K562 (cell line): ENCODE data around the gene C22orf39. TPM values are rescaled to one million over a fixed set of nuclear protein-coding genes. Genes with fewer than 3 reads are reported as not detected.

Source experiments
- ATAC-seq: fragments of 200-7000 bp; cut with Tn5 transposase; 3 replicates; pipeline ENCODE4 v1.9.1; 2020; ENCODE audit warnings: moderate library complexity
- BruUV-seq: library from RNA; stranded (reverse); fragments of 400-500 nt; replicated peaks from 2 replicates; lab custom pipeline; 2021; lab: Mats Ljungman, UMichigan
- CTCF ChIA-PET: fragments of 300-600 bp; formaldehyde crosslinking; extraction: SDS; loops from one replicate; lab custom pipeline; 2021; ENCODE audit warnings: low intra/inter-chr PET ratio; lab: Yijun Ruan, JAX
- POLR2A ChIA-PET: fragments of 300-600, 350-650 bp; sonication (Branson Sonifier 250); formaldehyde crosslinking; extraction: SDS; loops from one replicate; lab custom pipeline; 2021; ENCODE audit warnings: antibody characterized with exemption, inconsistent platforms; lab: Yijun Ruan, JAX
- DNase-seq, 4 experiments: peaks; one replicate each; pipeline versions ENCODE4 v3.0.0 to v3.0.0-alpha.2; 2011 to 2018; ENCODE audit warnings: low spot score in 3 of 4, mixed read lengths in 3 of 4; ENCODE audit errors: extremely low read depth in 1 of 4
- FAIRE-seq: peaks from 2 replicates; lab custom pipeline; 2011; peaks lifted over from hg19 to GRCh38; lab: Jason Lieb, UNC
- H2AFZ ChIP-seq: 2 replicates; pipeline ENCODE4 v1.6.0; 2011; ENCODE audit warnings: low read depth, low read length, control low read depth, inconsistent platforms
- H3K27ac ChIP-seq: fragments of 200-600 bp; 3 replicates; pipeline ENCODE4 v1.8.0; 2011; ENCODE audit warnings: low read depth, mild to moderate bottlenecking, control low read depth, inconsistent platforms, low read length, moderate library complexity, mixed read lengths; ENCODE audit errors: extremely low read depth
- H3K27me3 ChIP-seq, 2 experiments: fragments of 300-600 bp in 1 of 2; 2 replicates in 1 of 2; 3 replicates in 1 of 2; pipeline versions ENCODE4 v1.6.0 to v1.8.0; 2011; ENCODE audit warnings: inconsistent platforms in 2 of 2, low read length in 2 of 2, mild to moderate bottlenecking in 1 of 2, mixed read lengths in 1 of 2, moderate library complexity in 1 of 2; ENCODE audit not compliant: control insufficient read depth in 2 of 2, insufficient read depth in 2 of 2
- H3K36me3 ChIP-seq: fragments of 300-600 bp; 3 replicates; pipeline ENCODE4 v1.8.0; 2011; ENCODE audit warnings: mild to moderate bottlenecking, low read length, inconsistent platforms; ENCODE audit not compliant: control insufficient read depth, insufficient read depth
- H3K4me1 ChIP-seq, 2 experiments: fragments of 200-600 bp in 1 of 2; replicated peaks in 1 of 2; 2 replicates in 1 of 2; 3 replicates in 1 of 2; pipeline versions ENCODE4 v1.5.1 to v1.8.0; 2011; ENCODE audit warnings: inconsistent platforms in 2 of 2, low read length in 2 of 2, mild to moderate bottlenecking in 1 of 2, mixed read lengths in 1 of 2, moderate library complexity in 1 of 2; ENCODE audit not compliant: control insufficient read depth in 2 of 2, insufficient read depth in 2 of 2
- H3K4me2 ChIP-seq: 2 replicates; pipeline ENCODE4 v1.6.1; 2011; ENCODE audit warnings: low read length, control low read depth, inconsistent platforms, mixed read lengths; ENCODE audit not compliant: insufficient read depth
- H3K4me3 ChIP-seq: fragments of 200-600 bp; sonication (generic), shearing (Covaris generic); 2 replicates; pipeline ENCODE4 v1.5.1; 2016; ENCODE audit warnings: control low read depth, inconsistent platforms
- H3K79me2 ChIP-seq: fragments of 200-600 bp; 3 replicates; pipeline ENCODE4 v1.8.0; 2011; ENCODE audit warnings: low read length, inconsistent platforms; ENCODE audit not compliant: control insufficient read depth, insufficient read depth
- H3K9ac ChIP-seq, 2 experiments: 2 replicates each; pipeline versions ENCODE4 v1.6.0 to v1.6.1; 2011; ENCODE audit warnings: low read depth in 2 of 2, low read length in 2 of 2, control low read depth in 1 of 2, inconsistent platforms in 1 of 2, mild to moderate bottlenecking in 1 of 2, mixed read lengths in 1 of 2; ENCODE audit not compliant: insufficient read depth in 1 of 2
- H3K9me1 ChIP-seq: one replicate; pipeline ENCODE4 v1.6.0; 2011; ENCODE audit warnings: inconsistent platforms, mild to moderate bottlenecking, low read length, moderate library complexity; ENCODE audit not compliant: control insufficient read depth, insufficient read depth
- H3K9me3 ChIP-seq: replicated peaks from 2 replicates; pipeline ENCODE4 v1.5.1; 2011; ENCODE audit warnings: low read depth, low read length, inconsistent platforms; ENCODE audit not compliant: control insufficient read depth, insufficient read depth
- H4K20me1 ChIP-seq: replicated peaks from 2 replicates; pipeline ENCODE4 v1.6.1; 2011; ENCODE audit warnings: low read length, inconsistent platforms, mixed read lengths; ENCODE audit not compliant: control insufficient read depth, insufficient read depth
- C11orf30 ChIP-seq: fragments of 450-650 bp; IDR thresholded peaks from 2 replicates; pipeline ENCODE4 v1.6.1; 2016; ENCODE audit warnings: low read depth, mild to moderate bottlenecking
- CTCF ChIP-seq, 3 experiments: IDR thresholded peaks in 2 of 3; conservative IDR thresholded peaks in 1 of 3; 2 replicates each; pipeline ENCODE4 v1.5.1; 2011 to 2012; ENCODE audit warnings: low read length in 3 of 3, mild to moderate bottlenecking in 3 of 3, control low read depth in 2 of 3, improper control_type of control experiment in 1 of 3, inconsistent platforms in 1 of 3, low read depth in 1 of 3, mixed read lengths in 1 of 3, moderate library complexity in 1 of 3; ENCODE audit not compliant: insufficient read depth in 2 of 3
- FOXK1 ChIP-seq: sonication (generic); formaldehyde crosslinking; IDR thresholded peaks from 2 replicates; pipeline ENCODE4 v1.8.0; 2022; ENCODE audit warnings: missing genetic modification reagents, mild to moderate bottlenecking, borderline replicate concordance
- POLR2A ChIP-seq: fragments of 450-650 bp; conservative IDR thresholded peaks from 2 replicates; pipeline ENCODE4 v1.6.1; 2016
- POLR2G ChIP-seq: fragments of 200-400 bp; formaldehyde crosslinking; IDR thresholded peaks from 2 replicates; pipeline ENCODE4 v1.6.1; 2017; ENCODE audit warnings: low read depth, mild to moderate bottlenecking, antibody characterized with exemption, low read length, moderate library complexity
- RFX7 ChIP-seq: fragments of 250-450 bp; sonication (Bioruptor Pico); IDR thresholded peaks from 2 replicates; pipeline ENCODE4 v1.5.1; 2021; ENCODE audit warnings: mild to moderate bottlenecking
- SRF ChIP-seq, 2 experiments: fragments of 250-450, 450-650 bp in 1 of 2; sonication (Bioruptor Pico) in 1 of 2; sonication (generic) in 1 of 2; formaldehyde crosslinking; IDR thresholded peaks; 2 replicates each; pipeline versions ENCODE4 v1.5.0 to v1.5.1; 2020 to 2022; ENCODE audit warnings: mild to moderate bottlenecking in 1 of 2, missing genetic modification reagents in 1 of 2
- TOE1 ChIP-seq, 2 experiments: fragments of 450-650 bp in 1 of 2; sonication (generic) in 1 of 2; formaldehyde crosslinking in 1 of 2; IDR thresholded peaks; 2 replicates each; pipeline versions ENCODE4 v1.7.1 to v1.8.0; 2016 to 2022; ENCODE audit warnings: borderline replicate concordance in 2 of 2, mild to moderate bottlenecking in 2 of 2, antibody characterized with exemption in 1 of 2, inconsistent platforms in 1 of 2, low read depth in 1 of 2, missing genetic modification reagents in 1 of 2, moderate library complexity in 1 of 2
- VEZF1 ChIP-seq: fragments of 200-800 bp; sonication (Bioruptor generic); IDR thresholded peaks from 2 replicates; pipeline ENCODE4 v1.6.1; 2017; ENCODE audit warnings: missing genetic modification characterization, missing compliant biosample characterization
- ZBTB26 ChIP-seq: fragments of 450-650 bp; formaldehyde crosslinking; IDR thresholded peaks from 2 replicates; pipeline ENCODE4 v1.4.0; 2022; ENCODE audit warnings: missing genetic modification characterization
- ZFP91 ChIP-seq: sonication (generic); formaldehyde crosslinking; IDR thresholded peaks from 2 replicates; pipeline ENCODE4 v1.8.0; 2022; ENCODE audit warnings: mild to moderate bottlenecking, missing genetic modification reagents
- ZFPM2 ChIP-seq: fragments of 250-450 bp; sonication (Bioruptor Pico); IDR thresholded peaks from 2 replicates; pipeline ENCODE4 v1.5.1; 2022; ENCODE audit warnings: mild to moderate bottlenecking
- whole genome bisulfite sequencing: fragments of 100-300 bp; shearing (Covaris generic); methylation state at CpG from one replicate; pipeline ENCODE4 v1.1.6; 2016; ENCODE audit warnings: low coverage, mixed read lengths; ENCODE audit not compliant: insufficient coverage; ENCODE audit errors: missing lambda C conversion rate; 5-methylcytosine and 5-hydroxymethylcytosine counted together
- in situ Hi-C: fragments of 300-500 bp; cut with MboI; formaldehyde crosslinking; loops from 4 replicates; pipeline ENCODE4 v1.15.0; 2018; ENCODE audit warnings: inconsistent platforms, mixed read lengths
- intact Hi-C: fragments of 100-400 bp; cut with micrococcal nuclease; formaldehyde crosslinking; loops from 2 replicates; pipeline ENCODE4 v1.14.2; 2022
- polyA plus RNA-seq, 8 experiments: library from polyadenylated mRNA; depleted of rRNA in 4 of 8; stranded (reverse) in 5 of 8; unstranded in 3 of 8; fragments of >200 nt; fragmentation: Nextera tagmentation in 2 of 8; fragmentation: Illumina TruSeq in 1 of 8; extraction: Ambion mirVana in 2 of 8; extraction: Trizol in 1 of 8; gene quantifications; 2 replicates each; pipeline versions ENCODE4 v1.2.1 to v1.2.3, GENCODE V29; 2011 to 2014; ENCODE audit warnings: inconsistent platforms in 1 of 8, missing spikeins in 1 of 8
- total RNA-seq, 7 experiments: library from RNA; depleted of rRNA in 6 of 7; stranded (reverse); fragments of >200 nt in 6 of 7; fragmentation: Illumina TruSeq in 2 of 7; extraction: Trizol in 2 of 7; gene quantifications; 2 replicates each; pipeline versions ENCODE4 v1.2.1 to v1.2.3, GENCODE V29; 2011 to 2021; ENCODE audit warnings: low replicate concordance in 1 of 7

C22orf39 gene
- total and polyA plus RNA-seq, 9 of the 15 experiments (the other 6 are each of a cell fraction or from before 2014, with no cell fraction given) = 20.4 to 139 (median 66.8) TPM

GRCh38 chr22:19488884-19489843 is 41.7 kb upstream of the C22orf39 start:
- in situ Hi-C loops (no loop called here), intact Hi-C loops (no loop called here)
- Histone ChIP-seq H2AFZ (no peak overlapping the region), H4K20me1 (no peaks in the 10 kb centered on the region; the same call in 1 of the 2 replicates), H3K4me2 (no peak overlapping the region), H3K4me1 (no peaks in the 10 kb centered on the region), H3K9me3 (no peaks in the 10 kb centered on the region), H3K9me1 (no peaks in the 10 kb centered on the region), H3K9ac (no peak overlapping the region), H3K4me3 (no peak overlapping the region), H3K79me2 (peaks cover 22% of the 10 kb centered on the region), H3K27ac (no peak overlapping the region), H3K36me3 (peaks cover 94% of the 10 kb centered on the region), H3K27me3 (no peaks in the 10 kb centered on the region)
- POLR2A ChIA-PET = interaction anchor here (0.6 to 7.8 kb wide), 10 partner anchors 9 to 455 kb away, joined by 3 to 95 read pairs (median 3); partner anchors contain the start of genes CDC45 and UFD1
- no peak for FAIRE-seq
- DNase-seq = peak in 3 of 4 experiments; percentile 57 to 84 (median 83)
- CTCF ChIA-PET = interaction anchor here (0.6 to 1.8 kb wide), 2 partner anchors 141 to 154 kb away, joined by 5 to 14 read pairs; no protein-coding TSS in a partner anchor
- WGBS = 93% methylated on average over 7 of the region's 7 CpGs
- ATAC-seq = peak; percentile 75
- BruUV-seq = no TSS peak
- 0 out of 2 replicates have a peak, but pooled peaks have one; percentile 48 for TF ChIP-seq POLR2A
- peak; percentile 83 for TF ChIP-seq ZFP91
- 0 out of 2 replicates have a peak, but pooled peaks have one; percentile 14 for TF ChIP-seq C11orf30
- peak; percentile 34; the same call in 1 of the 2 replicates for TF ChIP-seq POLR2G
- peak; percentile 48; the same call in 1 of the 2 replicates for TF ChIP-seq RFX7 (CRISPR knock-in tag)
- 0 out of 2 replicates have a peak, but pooled peaks have one; percentile 54 for TF ChIP-seq ZFPM2
- peak in 1 of 2 experiments; percentile 96; a peak in 2 of 4 replicates for TF ChIP-seq SRF (CRISPR knock-in tag; IDR thresholded peaks at IDR 0.05)
- peak in 2 of 3 experiments; percentile 33 to 63; a peak in 2 of 6 replicates for TF ChIP-seq CTCF (IDR thresholded peaks at IDR 0.05 in 2 of 3, conservative IDR thresholded peaks at IDR 0.05 in 1 of 3; ENCODE audit: insufficient read depth in 2 of 3, low read depth in 1 of 3, low read length in 3 of 3)
- TF ChIP-seq TOE1 (IDR thresholded peaks at IDR 0.05; ENCODE audit: borderline replicate concordance) = no peak
- TF ChIP-seq TOE1 (CRISPR knock-in tag; IDR thresholded peaks at IDR 0.05; ENCODE audit: borderline replicate concordance, low read depth) = 0 out of 2 replicates have a peak, but pooled peaks have one; percentile 48
- TF ChIP-seq ZBTB26 (CRISPR knock-in tag) = no peak
- no peak for TF ChIP-seq VEZF1
- TF ChIP-seq FOXK1 = 0 out of 2 replicates have a peak, but pooled peaks have one; percentile 67
